Measurements from ENCODE around the gene PGM1. TPM values are rescaled to one million over a fixed set of nuclear protein-coding genes. Genes with fewer than 3 reads are reported as not detected.

The PGM1 gene
- total RNA-seq, 4 donors from 2014 or later: 111 to 275 (median 132) TPM

GRCh38 chr1:63653976-63654375, 60.8 kb downstream of the PGM1 start:
- TF ChIP-seq CTCF (IDR thresholded peaks at IDR 0.05; ENCODE audit: low read depth): no peak

GRCh38 chr1:63659448-63659847, 66.2 kb downstream of the PGM1 start:
- TF ChIP-seq CTCF (IDR thresholded peaks at IDR 0.05; ENCODE audit: low read depth): no peak

GRCh38 chr1:63662056-63662836, 69.0 kb downstream of the PGM1 start:
- TF ChIP-seq CTCF (IDR thresholded peaks at IDR 0.05; ENCODE audit: low read depth): no peak

- TF ChIP-seq CTCF (IDR thresholded peaks at IDR 0.05; ENCODE audit: low read depth): no peak
These were observed 69.6 kb downstream of the PGM1 start for GRCh38 chr1:63662841-63663240.

- no peak for TF ChIP-seq CTCF (IDR thresholded peaks at IDR 0.05; ENCODE audit: low read depth)
These were observed 70.1 kb downstream of the PGM1 start for GRCh38 chr1:63663301-63663700.

GRCh38 chr1:63663873-63664272, 70.7 kb downstream of the PGM1 start:
- TF ChIP-seq CTCF (IDR thresholded peaks at IDR 0.05; ENCODE audit: low read depth): no peak

GRCh38 chr1:63664742-63665141, 71.5 kb downstream of the PGM1 start:
- no peak for TF ChIP-seq CTCF (IDR thresholded peaks at IDR 0.05; ENCODE audit: low read depth)

All from subcutaneous adipose tissue (tissue), 4 donors.